Upper lobe of left lung (tissue), 6 donors: ENCODE measurements around the gene SPATA32. TPM values are rescaled to one million over a fixed set of nuclear protein-coding genes. Genes with fewer than 3 reads are reported as not detected.
"Not testable (repeated sequence)": the region's sequence is repeated elsewhere in the genome, so short reads cannot be mapped to it uniquely, and the experiment has no call there.

ENCODE experiments used
- ATAC-seq, 2 donors: fragments of 200-7000 bp; cut with Tn5 transposase; one replicate each; pipeline ENCODE4 v1.9.1; 2022; ENCODE audit warnings: mild to moderate bottlenecking in 2 of 2, moderate library complexity in 2 of 2; ENCODE audit not compliant: low FRiP score in 2 of 2
- DNase-seq, 2 donors: peaks; one replicate each; pipeline ENCODE4 v3.0.0-alpha.2; 2019 to 2020
- H3K27ac ChIP-seq, 4 donors: fragments of 200-600 bp; sonication (generic); one replicate each; pipeline ENCODE4 v1.5.1; 2016 to 2019
- H3K27me3 ChIP-seq, 4 donors: fragments of 200-600 bp; sonication (generic); one replicate each; pipeline ENCODE4 v1.5.1; 2017 to 2019
- H3K36me3 ChIP-seq, 4 donors: fragments of 200-600 bp; sonication (generic); one replicate each; pipeline ENCODE4 v1.5.1; 2016 to 2019
- H3K4me1 ChIP-seq, 4 donors: fragments of 200-600 bp; sonication (generic); one replicate each; pipeline ENCODE4 v1.5.1; 2018 to 2019
- H3K4me3 ChIP-seq, 4 donors: fragments of 200-600 bp; sonication (generic); one replicate each; pipeline ENCODE4 v1.5.1; 2017 to 2019; ENCODE audit warnings: mild to moderate bottlenecking in 2 of 4, moderate library complexity in 1 of 4
- H3K9me3 ChIP-seq, 4 donors: fragments of 200-600 bp; sonication (generic); one replicate each; pipeline ENCODE4 v1.5.1; 2018 to 2019
- CTCF ChIP-seq, 6 experiments: fragments of 450-650 bp in 4 of 6; fragments of 200-600 bp in 2 of 6; sonication (generic) in 2 of 6; IDR thresholded peaks; one replicate each; pipeline ENCODE4 v1.5.1; 2016 to 2019; ENCODE audit warnings: antibody characterized with exemption in 6 of 6
- EP300 ChIP-seq, 4 donors: sonication (generic); formaldehyde crosslinking; IDR thresholded peaks; one replicate each; pipeline ENCODE4 v1.5.1; 2017; ENCODE audit warnings: antibody characterized with exemption in 4 of 4, control low read depth in 2 of 4
- POLR2A ChIP-seq, 4 donors: fragments of 450-650 bp; IDR thresholded peaks; one replicate each; pipeline ENCODE4 v1.5.1; 2016 to 2017; ENCODE audit warnings: antibody characterized with exemption in 4 of 4, mild to moderate bottlenecking in 2 of 4
- POLR2AphosphoS5 ChIP-seq, 2 donors: sonication (generic); formaldehyde crosslinking; IDR thresholded peaks; one replicate each; pipeline ENCODE4 v1.5.1; 2017; ENCODE audit warnings: antibody characterized with exemption in 2 of 2
- WGBS, 2 donors: methylation state at CpG; one replicate each; pipeline ENCODE4 v1.1.5; 2017 to 2018; 5-methylcytosine and 5-hydroxymethylcytosine counted together
- total RNA-seq, 6 donors: library from RNA; depleted of rRNA in 4 of 6; stranded (reverse); fragments of >200 nt in 4 of 6; gene quantifications; one replicate each; pipeline versions ENCODE4 v1.1.0 to v1.2.1, GENCODE V29; 2016 to 2021
- donor health status: DM: no; HTN: no; CAD: no; lungs with moderate emphysema.
- donor health status: DM: no; HTN: yes; CAD: no; lungs with severe emphysema.

The SPATA32 gene
- total RNA-seq, 6 donors from 2014 or later: 0.20 TPM; not detected in 5

GRCh38 chr17:45256114-45256966 lies 5.6 kb downstream of the SPATA32 start:
- no peak overlapping the region for H3K27ac ChIP-seq
- 76 to 78% methylated on average over 11 to 13 of the region's 14 CpGs for WGBS, 2 donors
- no peak for ATAC-seq

GRCh38 chr17:45255358-45255757 lies 6.5 kb downstream of the SPATA32 start:
- no peak for DNase-seq
- no peaks in the 10 kb centered on the region for H3K36me3 ChIP-seq
- no peak overlapping the region for H3K4me3 ChIP-seq
- no peak for ATAC-seq
- no peaks in the 10 kb centered on the region for H3K9me3 ChIP-seq
- WGBS, 2 donors: 98% methylated on average over 8 of the region's 8 CpGs
- no peak overlapping the region for H3K27ac ChIP-seq
- H3K4me1 ChIP-seq: peaks cover 0 to 14% (median 10%) of the 10 kb centered on the region in 4 donors
- H3K27me3 ChIP-seq: no peaks in the 10 kb centered on the region
- TF ChIP-seq CTCF (IDR thresholded peaks at IDR 0.05) (no peak), EP300 (IDR thresholded peaks at IDR 0.05) (no peak), POLR2AphosphoS5 (IDR thresholded peaks at IDR 0.05) (no peak), POLR2A (IDR thresholded peaks at IDR 0.05) (no peak)

More at GRCh38 chr17:45256114-45256966, 5.6 kb downstream of the SPATA32 start:
- no peak for DNase-seq
- no peaks in the 10 kb centered on the region for H3K27me3 ChIP-seq
- no peaks in the 10 kb centered on the region for H3K36me3 ChIP-seq
- no peaks in the 10 kb centered on the region for H3K9me3 ChIP-seq
- H3K4me3 ChIP-seq: no peak overlapping the region
- TF ChIP-seq POLR2AphosphoS5 (IDR thresholded peaks at IDR 0.05): no peak
- no peak for TF ChIP-seq CTCF (IDR thresholded peaks at IDR 0.05)
- no peak for TF ChIP-seq POLR2A (IDR thresholded peaks at IDR 0.05)
- TF ChIP-seq EP300 (IDR thresholded peaks at IDR 0.05): no peak
- peaks cover 2 to 14% (median 12%) of the 10 kb centered on the region in 4 donors for H3K4me1 ChIP-seq

- peaks cover 0 to 16% (median 11%) of the 10 kb centered on the region in 4 donors for H3K4me1 ChIP-seq
- no peaks in the 10 kb centered on the region for H3K36me3 ChIP-seq
- peak overlapping the region in 1 of 4 donors; percentile 26 for H3K27ac ChIP-seq
- 85 to 91% methylated on average over 4 of the region's 4 CpGs for WGBS, 2 donors
- no peak overlapping the region for H3K4me3 ChIP-seq
- no peak for TF ChIP-seq POLR2A (IDR thresholded peaks at IDR 0.05)
- TF ChIP-seq EP300 (IDR thresholded peaks at IDR 0.05): no peak
- no peak for TF ChIP-seq POLR2AphosphoS5 (IDR thresholded peaks at IDR 0.05)
- TF ChIP-seq CTCF (IDR thresholded peaks at IDR 0.05): no peak
- DNase-seq: no peak
- no peaks in the 10 kb centered on the region for H3K9me3 ChIP-seq
- H3K27me3 ChIP-seq: no peaks in the 10 kb centered on the region
- ATAC-seq: no peak
Observed at GRCh38 chr17:45253879-45254278, 8.0 kb downstream of the SPATA32 start.

- H3K4me3 ChIP-seq, H3K36me3 ChIP-seq, H3K9me3 ChIP-seq, H3K27me3 ChIP-seq, ATAC-seq, DNase-seq: not testable (repeated sequence)
- peaks cover 0 to 20% (median 14%) of the 10 kb centered on the region in 4 donors for H3K4me1 ChIP-seq
- 95 to 96% methylated on average over 7 of the region's 7 CpGs for WGBS, 2 donors
- H3K27ac ChIP-seq: peak overlapping the region in 1 of 4 donors; percentile 26
Observed at GRCh38 chr17:45253237-45253636, 8.7 kb downstream of the SPATA32 start.

- Histone ChIP-seq H3K27me3 (no peaks in the 10 kb centered on the region), H3K36me3 (no peaks in the 10 kb centered on the region), H3K9me3 (no peaks in the 10 kb centered on the region), H3K4me3 (no peak overlapping the region), H3K27ac (peak overlapping the region in 3 of 4 donors; percentile 21 to 41 (median 36)), H3K4me1 (peaks cover 8 to 33% (median 20%) of the 10 kb centered on the region in 4 donors)
- DNase-seq (no peak), ATAC-seq (no peak)
- 59 to 70% methylated on average over 7 of the region's 7 CpGs for WGBS, 2 donors
- no peak for TF ChIP-seq EP300 (IDR thresholded peaks at IDR 0.05)
- TF ChIP-seq POLR2AphosphoS5 (IDR thresholded peaks at IDR 0.05): no peak
- no peak for TF ChIP-seq CTCF (IDR thresholded peaks at IDR 0.05)
- TF ChIP-seq POLR2A (IDR thresholded peaks at IDR 0.05): no peak
Observed at GRCh38 chr17:45251931-45252330, 10.0 kb downstream of the SPATA32 start.
